ENCODE data around the gene RIC8B.

RIC8B gene

GRCh38 chr12:106870116-106870515 is 95.6 kb downstream of the RIC8B start:
- no peak for DNase-seq

- no peak for DNase-seq
Measured at GRCh38 chr12:106871477-106871876, 97.0 kb downstream of the RIC8B start.

GRCh38 chr12:106873983-106874382 is 99.5 kb downstream of the RIC8B start:
- no peak for DNase-seq

- no peak for DNase-seq
Measured at GRCh38 chr12:106878804-106879203, 104.3 kb downstream of the RIC8B start.

DNA sequence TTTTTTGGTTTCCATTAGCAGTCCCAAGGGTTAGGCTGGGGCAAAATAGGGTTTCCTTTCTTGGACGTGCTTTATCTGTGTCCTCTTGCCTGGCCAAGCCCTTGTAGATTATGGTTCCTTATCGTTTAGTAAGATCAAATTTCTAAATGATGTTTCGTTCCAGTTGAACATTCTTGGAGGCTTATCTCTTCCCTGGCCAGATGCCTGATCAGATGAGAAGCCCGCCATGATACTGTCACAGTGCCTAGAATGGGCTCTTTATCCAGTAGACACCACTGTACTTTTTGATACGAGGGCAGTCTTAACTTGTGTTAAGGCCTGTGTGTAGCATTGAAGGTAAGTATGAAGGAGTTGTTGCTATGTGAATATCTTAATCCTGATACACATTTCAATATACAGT is 105.1 kb downstream of the RIC8B start:
- no peak for DNase-seq

- no peak for DNase-seq
Measured at GRCh38 chr12:106883426-106883825, 108.9 kb downstream of the RIC8B start.

DNA sequence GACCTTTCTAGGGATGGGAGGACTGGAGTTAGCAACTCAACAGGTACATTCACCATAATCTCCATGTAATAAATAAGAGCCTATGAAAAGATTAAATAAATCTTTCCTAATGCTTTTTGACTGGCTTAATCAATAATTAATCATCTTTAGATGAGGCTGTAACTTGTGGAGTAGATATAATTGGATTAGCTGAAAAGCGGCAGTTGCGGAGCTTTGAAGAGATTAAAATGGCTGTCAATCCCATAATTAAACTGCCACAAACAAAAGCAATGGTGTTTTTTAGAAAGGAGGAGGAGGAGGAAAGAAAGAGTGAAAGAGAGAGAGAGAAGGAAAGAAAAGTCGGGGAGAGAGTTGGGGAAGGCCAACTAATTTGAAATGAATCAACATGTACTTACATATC is 110.5 kb downstream of the RIC8B start:
- DNase-seq: peak; percentile 52

DNA sequence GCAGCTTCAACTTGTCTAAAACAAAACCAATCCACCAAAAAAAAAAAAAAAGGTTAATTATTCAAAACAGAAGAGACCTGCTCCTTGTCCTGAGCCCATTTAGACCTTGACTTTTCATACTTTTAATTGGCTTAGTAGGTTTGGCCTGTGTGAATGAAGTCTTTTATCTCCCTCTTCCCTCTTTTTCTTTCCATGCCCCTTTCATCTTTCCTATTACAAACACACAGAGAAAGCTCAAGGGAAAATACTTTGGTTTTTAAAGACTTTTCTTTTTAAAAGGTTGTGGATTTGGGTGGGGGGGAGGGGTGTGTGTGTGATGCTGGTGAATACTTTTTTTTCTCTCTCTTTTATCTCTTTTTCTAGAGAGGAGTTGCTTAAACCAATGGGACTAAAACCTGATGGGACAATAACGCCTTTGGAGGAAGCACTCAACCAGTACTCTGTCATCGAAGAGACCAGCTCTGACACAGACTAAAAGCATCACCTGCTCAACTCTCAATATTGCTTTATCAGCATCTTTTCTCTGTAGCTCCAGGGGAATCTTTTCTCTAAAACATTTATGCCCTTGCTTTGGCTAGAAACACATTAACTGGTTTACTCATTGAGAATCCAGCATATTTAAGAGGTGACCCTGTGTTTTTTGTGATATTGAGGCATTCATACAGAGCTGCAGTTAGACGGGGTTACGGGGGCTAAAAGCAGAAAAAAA is 111.2 kb downstream of the RIC8B start:
- DNase-seq: no peak

DNA sequence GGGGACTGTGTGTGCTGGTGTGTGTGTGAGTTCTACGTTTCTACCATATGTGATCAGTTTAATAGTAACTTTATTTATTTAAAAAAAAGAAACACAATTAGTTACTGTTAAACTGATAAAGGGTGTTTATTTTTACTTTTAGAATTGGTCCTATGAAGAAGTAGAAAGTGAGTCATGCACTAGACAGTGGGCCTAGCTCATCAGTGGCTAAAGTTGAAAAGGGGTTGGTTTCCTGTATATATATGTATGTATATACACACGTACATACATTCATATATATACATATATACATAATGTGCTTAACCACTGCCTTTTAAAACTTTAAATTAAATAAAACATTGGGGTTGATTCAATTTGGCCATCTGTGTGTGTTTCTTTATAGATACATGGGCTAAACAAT is 112.5 kb downstream of the RIC8B start:
- DNase-seq: no peak

DNA sequence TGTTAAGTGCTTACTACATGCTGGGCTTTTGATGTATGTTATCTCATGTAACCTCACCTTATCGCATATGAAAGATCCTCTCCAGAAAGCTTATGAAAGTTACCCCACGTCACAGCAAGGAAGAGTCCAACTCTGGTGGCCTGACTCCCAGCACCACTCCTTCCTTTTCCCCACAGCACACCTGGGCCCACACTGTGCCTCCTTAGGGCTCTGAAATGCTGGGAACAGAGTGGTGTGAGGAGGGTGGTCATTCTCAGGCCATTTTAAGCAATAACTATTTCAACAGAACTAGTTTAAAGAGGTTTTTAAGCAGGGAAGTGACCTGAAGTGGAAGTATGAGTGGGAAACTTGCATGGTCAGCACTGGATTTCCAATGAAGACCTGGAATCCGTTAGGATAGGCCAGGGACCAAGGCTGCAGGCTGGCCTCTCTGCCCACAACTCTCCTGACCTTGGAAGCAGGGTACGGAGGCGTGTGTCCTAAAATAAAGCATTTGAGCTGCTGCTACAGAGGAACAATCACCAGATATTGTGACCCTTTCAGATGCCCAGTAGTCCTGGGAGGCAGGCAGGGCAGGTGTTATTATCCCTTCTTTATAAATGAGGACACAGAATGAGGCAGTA is 114.0 kb downstream of the RIC8B start:
- no peak for DNase-seq

GRCh38 chr12:106889326-106889725 is 114.8 kb downstream of the RIC8B start:
- DNase-seq: no peak

- no peak for DNase-seq
Measured at GRCh38 chr12:106889950-106890626, 115.6 kb downstream of the RIC8B start.

DNA sequence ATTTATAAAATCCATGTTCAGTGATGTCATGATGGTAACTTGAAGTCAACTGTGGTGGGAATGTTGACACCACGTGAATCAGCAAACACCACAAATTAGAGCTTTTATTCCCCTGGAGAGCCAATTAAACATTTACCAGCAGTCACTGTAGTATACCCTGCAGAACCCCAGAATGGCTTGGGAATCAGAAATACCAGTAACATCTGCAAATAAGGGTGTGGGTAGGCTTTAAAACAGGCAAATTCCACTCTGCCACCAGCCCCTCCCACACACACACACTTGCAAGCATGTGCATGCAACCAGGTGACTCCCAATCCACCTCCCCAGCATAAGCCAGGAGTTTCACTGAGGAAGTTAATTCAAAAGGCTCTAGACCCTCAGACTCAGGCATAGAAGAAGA is 117.6 kb downstream of the RIC8B start:
- DNase-seq: no peak

DNA sequence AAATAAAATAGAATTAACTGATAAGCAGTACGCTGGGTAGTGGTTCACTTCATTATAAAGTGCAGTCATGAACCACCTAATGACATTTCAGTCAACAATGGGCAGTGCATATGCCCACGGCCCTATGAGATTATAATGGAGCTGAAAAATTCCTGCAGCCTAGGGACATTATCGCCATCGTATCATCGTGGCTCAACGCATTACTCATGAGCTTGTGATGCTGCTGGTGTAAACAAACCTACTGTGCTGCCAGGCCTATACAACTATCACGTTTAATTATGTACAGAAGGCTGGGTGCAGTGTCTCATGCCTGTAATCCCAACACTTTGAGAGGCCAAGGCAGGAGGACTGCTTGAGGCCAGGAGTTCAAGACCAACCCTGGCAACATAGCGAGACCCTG is 119.0 kb downstream of the RIC8B start:
- no peak for DNase-seq

GRCh38 chr12:106894774-106895173 is 120.3 kb downstream of the RIC8B start:
- no peak for DNase-seq

GRCh38 chr12:106896603-106897002 is 122.1 kb downstream of the RIC8B start:
- no peak for DNase-seq

DNA sequence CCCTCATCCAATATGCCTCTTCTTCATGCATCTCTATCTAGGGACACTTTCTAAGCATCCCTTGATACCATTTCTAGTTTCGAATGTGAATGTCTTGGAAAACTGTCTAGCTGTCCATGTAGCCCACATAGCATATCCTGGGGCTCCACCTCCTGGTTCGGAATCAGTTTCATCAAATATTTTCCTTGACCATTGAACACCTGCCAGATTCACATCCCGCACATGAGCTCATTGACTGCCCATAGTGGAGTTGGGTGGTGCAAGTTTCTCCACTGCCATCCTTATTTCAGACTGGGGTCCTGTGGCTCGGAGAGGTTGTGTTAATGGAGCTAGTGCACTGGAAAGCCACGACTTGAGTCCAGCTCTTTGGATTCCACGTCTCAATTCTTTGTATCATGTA is 122.6 kb downstream of the RIC8B start:
- no peak for DNase-seq

DNA sequence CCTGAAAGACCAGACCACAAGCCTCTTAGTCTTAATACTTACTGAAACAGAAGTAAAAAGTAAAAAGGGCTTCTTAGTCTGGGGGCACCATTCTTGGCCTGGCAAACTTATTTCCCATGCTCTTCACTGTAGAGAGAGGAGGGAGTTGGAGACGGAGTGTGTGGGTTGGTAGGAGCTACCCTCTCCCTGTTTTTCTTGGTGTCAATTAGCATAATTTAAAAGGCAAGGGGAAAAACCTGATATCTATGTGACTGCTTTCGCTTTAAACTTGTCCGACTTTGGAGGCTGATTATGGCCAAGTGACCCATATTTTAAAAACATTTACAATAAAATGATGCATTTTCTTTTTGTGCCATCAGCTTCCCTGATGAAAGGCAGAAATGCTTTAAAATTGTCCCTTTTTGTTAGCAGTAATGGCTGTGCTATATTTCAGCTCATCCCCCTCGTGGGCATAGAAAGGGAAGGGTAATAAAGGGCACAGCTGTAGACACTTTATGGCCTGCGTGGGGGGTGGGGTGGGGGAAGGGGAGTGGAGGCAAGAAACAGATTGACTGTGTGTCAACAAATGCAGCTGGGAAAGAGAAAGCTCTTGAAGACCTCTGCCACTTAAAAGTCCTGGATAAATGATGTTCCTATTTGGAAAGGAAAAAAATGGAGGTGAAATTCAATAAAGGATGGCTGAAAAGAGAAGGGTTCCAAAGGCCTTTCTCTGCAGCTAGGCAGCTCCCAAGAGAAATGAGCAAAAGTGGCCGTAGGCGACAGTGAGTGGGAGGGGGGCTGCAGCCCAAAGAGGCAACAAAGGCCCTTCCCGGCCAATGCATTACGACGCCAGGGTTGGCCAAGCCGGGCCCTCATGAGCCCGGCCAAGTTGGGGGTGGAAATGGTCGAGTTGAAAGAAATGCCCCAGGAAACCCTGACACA is 123.8 kb downstream of the RIC8B start:
- DNase-seq: no peak

- no peak for DNase-seq
Measured at GRCh38 chr12:106900554-106900953, 126.1 kb downstream of the RIC8B start.

GRCh38 chr12:106901276-106901675 is 126.8 kb downstream of the RIC8B start:
- DNase-seq: no peak

DNA sequence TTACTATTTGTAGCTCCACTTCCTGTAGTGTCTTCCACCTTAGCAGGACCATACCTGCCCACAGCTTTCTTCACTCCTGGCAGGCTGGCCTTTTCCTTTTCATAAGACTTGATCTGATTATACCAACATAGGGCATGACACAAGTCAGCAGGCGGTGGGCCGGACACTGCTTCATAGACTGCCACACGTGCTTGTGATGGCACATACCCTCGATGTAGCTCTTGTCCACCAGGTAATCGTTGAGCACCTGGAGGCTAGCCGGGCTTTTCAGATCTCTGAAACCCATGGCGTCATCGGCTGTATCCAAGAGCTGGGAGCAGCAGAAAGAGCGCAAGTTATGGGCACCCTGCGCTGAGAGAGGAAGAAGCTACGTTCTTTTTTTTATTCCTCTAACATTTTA is 127.6 kb downstream of the RIC8B start:
- DNase-seq: no peak

- no peak for DNase-seq
Measured at GRCh38 chr12:106903241-106903945, 128.9 kb downstream of the RIC8B start.

GRCh38 chr12:106906715-106907114 is 132.2 kb downstream of the RIC8B start:
- DNase-seq: no peak

All from NCI-H524 treated with DMSO at 0.1 percent for 48 hours (cell line).